GM13976 (cell line): ENCODE measurements around the gene MYL7.

Experiments
- DNase-seq: peaks from one replicate; pipeline ENCODE4 v3.0.0; 2012; ENCODE audit warnings: low spot score
- CTCF ChIP-seq: IDR thresholded peaks from 2 replicates; pipeline ENCODE4 v1.5.1; 2012; ENCODE audit warnings: borderline replicate concordance, mild to moderate bottlenecking; ENCODE audit not compliant: insufficient read depth; ENCODE audit errors: extremely low read depth, missing control alignments, control extremely low read depth
- in situ Hi-C: fragments of 300-500 bp; cut with MboI; formaldehyde crosslinking; loops from one replicate; pipeline ENCODE4 v1.12.0; 2022; ENCODE audit warnings: low sequenced_read_pairs, mixed read lengths, inconsistent platforms; ENCODE audit not compliant: unreplicated experiment

The MYL7 gene

GRCh38 chr7:44138698-44139097 is 2.4 kb downstream of the MYL7 start:
- in situ Hi-C loops, result no loop called here
- no peak for TF ChIP-seq CTCF
- DNase-seq, result no peak

- TF ChIP-seq CTCF, result no peak
- DNase-seq, result no peak
- in situ Hi-C loops, result no loop called here
Measured at GRCh38 chr7:44136731-44137130, 4.4 kb downstream of the MYL7 start.

- no peak for TF ChIP-seq CTCF
- in situ Hi-C loops, result no loop called here
Measured at GRCh38 chr7:44134943-44135628, 6.0 kb downstream of the MYL7 start.

GRCh38 chr7:44133295-44133694 is 7.8 kb downstream of the MYL7 start:
- in situ Hi-C loops, result no loop called here
- DNase-seq, result no peak
- no peak for TF ChIP-seq CTCF

More at GRCh38 chr7:44134943-44135628, 6.0 kb downstream of the MYL7 start:
- no peak for DNase-seq

GRCh38 chr7:44132039-44132438 is 9.1 kb downstream of the MYL7 start:
- in situ Hi-C loops, result no loop called here
- DNase-seq, result no peak
- no peak for TF ChIP-seq CTCF

GRCh38 chr7:44131173-44132029 is 9.7 kb downstream of the MYL7 start:
- no peak for DNase-seq
- peak; percentile 31 for TF ChIP-seq CTCF
- in situ Hi-C loops, result no loop called here
